Stimulated activated CD4-positive, alpha-beta T cell treated with anti-CD3 and anti-CD28 coated beads, Interleukin-2, amount 100 ng/mL, for 24 hours (primary cell): ENCODE results near the gene LSM11.
"Not testable (repeated sequence)": the region's sequence is repeated elsewhere in the genome, so short reads cannot be mapped to it uniquely, and the experiment has no call there.

Experiments used
- DNase-seq, 2 donors: peaks; one replicate each; pipeline ENCODE4 v3.0.0-alpha.2; 2020

The LSM11 gene

GRCh38 chr5:157743163-157744050 is at the start of gene LSM11:
LSM11 (plus strand) TSS chr5:157743712; CDS start chr5:157743751, 39 bp downstream.
- DNase-seq, result peak; percentile 92 to 93

GRCh38 chr5:157693816-157694215 is 49.7 kb upstream of the LSM11 start:
- DNase-seq, result not testable (repeated sequence)

DNA sequence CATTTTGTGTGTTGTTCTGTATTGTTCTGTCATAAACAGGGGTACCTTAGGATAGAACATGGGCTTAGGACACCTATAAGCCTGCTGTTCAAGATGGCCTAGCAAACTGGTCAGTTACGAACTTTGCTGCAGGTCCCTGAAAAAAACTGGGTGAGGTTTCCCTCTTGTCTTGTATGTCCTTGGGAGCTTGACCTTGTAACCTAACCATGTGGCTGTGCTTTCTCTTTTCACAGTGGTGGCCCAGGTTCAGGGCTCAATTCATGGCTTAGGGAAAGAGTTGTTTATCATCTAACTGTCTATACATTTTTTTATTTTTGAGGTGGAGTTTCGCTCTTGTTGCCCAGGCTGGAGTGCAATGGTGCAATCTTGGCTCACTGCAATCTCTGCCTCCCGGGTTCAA is 47.4 kb upstream of the LSM11 start:
- DNase-seq, result not testable (repeated sequence)

GRCh38 chr5:157698674-157699073 is 44.8 kb upstream of the LSM11 start:
- DNase-seq, result not testable (repeated sequence)

DNA sequence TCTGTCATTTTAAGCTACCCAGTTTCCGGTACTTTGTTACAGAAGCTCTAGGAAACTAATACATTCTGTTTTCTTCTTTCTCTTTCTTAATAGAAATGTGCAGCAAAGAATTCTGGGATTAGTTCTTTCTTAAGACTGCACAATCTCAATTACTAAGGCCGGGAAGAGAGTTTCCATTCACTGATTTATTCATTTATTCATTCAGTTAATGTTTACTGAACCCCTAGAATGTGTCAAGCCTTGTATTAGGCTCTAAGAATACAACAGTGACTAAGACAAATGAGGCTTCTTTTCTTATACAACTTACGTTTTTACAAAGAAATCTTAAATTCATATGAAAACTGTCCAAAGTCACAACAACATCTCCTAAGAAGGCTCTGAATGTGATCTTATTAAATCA is 39.8 kb upstream of the LSM11 start:
- no peak for DNase-seq

- DNase-seq, result no peak
These were observed 34.6 kb upstream of the LSM11 start for GRCh38 chr5:157708866-157709265.

GRCh38 chr5:157709346-157709745 is 34.2 kb upstream of the LSM11 start:
- no peak for DNase-seq

DNA sequence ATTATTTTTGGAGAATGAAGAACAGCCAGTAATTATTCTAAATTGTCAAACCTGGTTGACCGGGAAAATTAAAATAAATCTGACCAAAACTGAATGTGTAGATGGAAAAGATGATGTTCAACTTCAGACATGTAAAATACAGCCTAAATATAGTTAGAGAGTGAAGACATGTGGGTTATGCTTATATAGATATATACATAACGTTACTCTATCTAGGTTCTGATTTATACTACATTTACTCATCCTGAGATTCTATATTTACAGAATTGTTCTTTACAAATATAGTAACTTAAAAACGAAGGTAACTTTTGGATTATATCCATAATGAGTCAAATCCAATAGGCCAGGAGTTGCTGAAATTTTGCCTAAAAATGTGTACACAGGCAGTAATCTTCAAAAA is 33.1 kb upstream of the LSM11 start:
- DNase-seq, result no peak

DNA sequence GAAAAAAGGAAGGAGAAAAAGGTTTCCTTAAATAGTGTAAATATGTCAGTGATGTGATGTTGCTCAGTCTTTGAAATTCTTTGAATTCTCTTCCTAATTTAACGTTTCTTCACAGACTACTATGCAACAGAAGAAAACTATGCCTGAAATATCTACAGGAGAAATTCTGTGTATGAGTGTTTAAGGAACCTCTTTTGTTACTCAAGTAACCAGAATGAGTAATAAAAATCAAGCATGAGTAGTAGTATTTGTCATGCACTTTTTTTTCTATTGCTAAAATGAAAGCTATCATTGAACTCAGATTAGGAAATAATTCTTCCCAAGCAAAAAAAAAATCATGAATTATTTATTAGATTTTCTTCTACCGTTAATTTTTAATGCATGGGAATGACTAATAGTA is 32.6 kb upstream of the LSM11 start:
- no peak for DNase-seq

GRCh38 chr5:157713830-157714595 is 29.5 kb upstream of the LSM11 start:
- no peak for DNase-seq

DNA sequence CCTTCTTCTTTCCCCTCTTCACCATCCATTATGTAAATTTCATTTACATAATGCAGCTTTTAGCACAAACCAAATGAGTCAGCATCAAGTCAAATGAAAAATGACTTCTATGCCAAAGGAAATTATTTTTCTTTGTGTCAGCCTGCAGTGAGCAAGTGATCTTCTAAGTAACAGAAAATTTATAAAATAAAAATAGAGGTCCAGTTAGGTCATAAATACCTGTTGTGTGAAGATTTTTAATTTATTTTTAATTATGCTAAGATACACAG is 29.0 kb upstream of the LSM11 start:
- no peak for DNase-seq

GRCh38 chr5:157718519-157718918 is 25.0 kb upstream of the LSM11 start:
- no peak for DNase-seq

DNA sequence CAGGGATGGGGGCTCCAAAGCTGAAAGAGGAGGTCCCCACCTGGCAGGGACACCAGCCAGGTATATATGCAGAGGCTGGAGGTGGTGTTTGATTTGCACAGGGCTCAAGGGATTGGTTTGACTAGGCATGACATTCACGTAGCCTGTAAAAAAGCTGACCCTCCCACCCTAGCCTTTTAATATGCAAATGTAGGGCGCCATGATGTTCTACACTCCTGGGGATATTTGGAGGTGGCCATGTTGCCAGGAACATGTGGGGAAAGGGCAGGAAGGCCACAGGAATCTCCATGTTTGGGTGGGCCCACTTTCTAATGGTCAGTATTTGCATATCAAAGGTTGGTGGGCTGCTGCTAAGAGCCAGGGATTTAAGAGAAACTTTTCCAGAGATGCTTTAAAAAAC is 24.3 kb upstream of the LSM11 start:
- DNase-seq, result no peak

DNA sequence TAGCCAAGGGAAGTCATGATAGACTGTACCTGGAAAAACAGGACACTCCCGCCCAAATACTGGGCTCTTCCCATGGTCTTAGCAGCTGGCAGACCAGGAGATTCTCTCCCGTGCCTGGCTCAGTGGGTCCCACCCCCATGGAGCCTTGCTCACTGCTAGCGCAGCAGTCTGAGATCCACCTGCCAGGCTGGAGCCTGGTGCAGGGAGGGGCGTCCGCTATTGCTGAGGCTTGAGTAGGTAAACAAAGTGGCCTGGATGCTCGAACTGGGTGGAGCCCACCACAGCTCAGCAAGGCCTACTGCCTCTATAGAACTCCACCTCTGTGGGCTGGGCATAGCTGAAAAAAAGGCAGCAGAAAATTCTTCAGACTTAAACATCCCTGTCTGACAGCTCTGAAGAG is 22.4 kb upstream of the LSM11 start:
- DNase-seq, result no peak

GRCh38 chr5:157722895-157723294 is 20.6 kb upstream of the LSM11 start:
- not testable (repeated sequence) for DNase-seq

DNA sequence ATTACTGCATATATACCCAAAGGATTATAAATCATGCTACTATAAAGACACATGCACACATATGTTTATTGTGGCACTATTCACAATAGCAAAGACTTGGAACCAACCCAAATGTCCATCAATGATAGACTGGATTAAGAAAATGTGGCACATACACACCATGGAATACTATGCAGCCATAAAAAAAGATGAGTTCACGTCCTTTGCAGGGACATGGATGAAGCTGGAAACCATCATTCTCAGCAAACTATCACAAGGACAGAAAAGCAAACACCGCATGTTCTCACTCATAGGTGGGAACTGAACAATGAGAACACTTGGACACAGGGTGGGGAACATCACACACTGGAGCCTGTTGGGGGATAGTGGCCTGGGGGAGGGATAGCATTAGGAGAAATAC is 16.9 kb upstream of the LSM11 start:
- not testable (repeated sequence) for DNase-seq

GRCh38 chr5:157727858-157728257 is 15.7 kb upstream of the LSM11 start:
- not testable (repeated sequence) for DNase-seq

GRCh38 chr5:157729858-157730257 is 13.7 kb upstream of the LSM11 start:
- no peak for DNase-seq

DNA sequence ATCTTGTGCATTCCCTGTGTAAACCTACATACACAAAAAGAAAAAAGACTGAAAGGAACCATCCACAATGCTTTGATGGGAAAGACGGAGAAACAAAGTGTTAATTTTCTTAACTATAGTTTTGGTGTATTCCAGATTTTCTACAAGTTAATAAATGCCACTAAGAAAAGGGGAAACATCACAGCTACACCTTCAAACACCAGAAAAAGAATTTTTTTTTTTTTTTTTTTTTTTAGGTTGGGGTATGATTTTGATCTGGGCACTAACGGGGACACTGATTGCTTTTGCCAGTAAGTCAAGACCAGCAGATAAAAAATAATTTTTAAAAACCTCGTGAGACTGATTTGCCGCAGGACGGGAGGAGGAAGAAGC is 12.6 kb upstream of the LSM11 start:
- no peak for DNase-seq

- peak; percentile 99 for DNase-seq
These were observed 12.0 kb upstream of the LSM11 start, which contains the start of gene THG1L for GRCh38 chr5:157731272-157732129. THG1L (plus strand) TSS chr5:157731420; CDS start chr5:157731441, 21 bp downstream.

DNA sequence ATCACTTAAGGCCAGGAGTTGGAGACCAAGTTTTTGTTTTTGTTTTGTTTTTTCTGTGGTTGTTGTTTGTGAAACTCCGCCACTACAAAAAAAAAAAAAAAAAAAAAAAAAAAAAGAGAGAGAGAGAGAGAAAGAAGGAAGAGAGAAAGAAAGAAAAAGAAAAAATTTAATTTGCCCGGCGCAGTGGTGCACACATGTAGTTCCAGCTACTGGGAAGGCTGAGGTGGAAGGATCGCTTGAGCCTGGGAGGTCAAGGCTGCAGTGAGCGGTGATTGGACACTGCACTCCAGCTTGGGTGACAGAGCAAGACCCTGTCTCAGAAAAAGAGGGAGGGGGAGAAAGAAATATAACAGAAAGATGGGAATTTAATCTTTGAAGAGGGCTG is 11.4 kb upstream of the LSM11 start:
- DNase-seq, result no peak

DNA sequence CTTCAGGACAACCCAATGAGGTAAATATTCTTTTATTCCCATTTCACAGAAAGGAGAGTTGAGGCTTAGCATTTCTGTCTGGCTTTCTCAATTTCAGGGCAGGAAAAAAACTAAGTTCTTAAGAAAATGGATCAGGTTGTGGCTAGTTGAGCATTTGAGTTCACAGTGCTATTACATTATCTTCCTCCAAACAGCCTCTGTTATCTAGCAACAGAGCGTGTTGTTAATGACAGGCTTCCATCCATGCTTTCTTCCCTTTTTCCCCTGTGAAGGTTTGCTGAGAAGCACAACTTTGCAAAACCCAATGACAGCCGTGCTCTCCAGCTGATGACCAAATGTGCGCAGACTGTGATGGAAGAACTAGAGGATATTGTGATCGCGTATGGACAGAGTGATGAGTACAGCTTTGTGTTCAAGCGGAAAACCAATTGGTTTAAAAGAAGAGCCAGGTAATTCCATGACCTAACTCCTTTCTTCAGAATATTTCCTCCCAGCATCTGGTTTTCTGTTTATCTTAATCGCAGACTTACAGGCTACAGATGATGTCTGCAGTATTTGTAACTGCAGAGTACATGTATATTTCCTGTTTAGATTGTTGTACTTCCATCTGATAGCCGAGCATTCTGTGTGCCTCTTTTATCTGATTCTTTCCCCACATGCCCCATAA is 10.8 kb upstream of the LSM11 start:
- no peak for DNase-seq

DNA sequence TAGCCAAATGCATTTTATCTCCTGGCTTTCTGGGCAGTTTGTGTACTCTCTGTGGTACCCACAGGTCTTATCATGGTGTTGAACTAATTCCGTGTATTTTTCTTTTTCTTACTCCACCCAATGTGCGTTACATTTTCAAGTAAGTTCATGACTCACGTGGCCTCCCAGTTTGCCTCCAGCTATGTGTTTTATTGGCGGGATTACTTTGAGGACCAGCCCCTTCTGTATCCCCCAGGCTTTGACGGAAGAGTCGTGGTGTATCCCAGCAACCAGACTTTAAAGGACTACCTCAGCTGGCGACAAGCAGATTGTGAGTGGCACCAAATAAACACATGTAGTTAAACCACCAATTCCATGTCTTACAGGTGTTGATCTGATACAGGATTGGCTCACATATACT is 9.1 kb upstream of the LSM11 start:
- DNase-seq, result no peak
